CD4-positive, alpha-beta T cell treated with Interleukin-21 for 1 hour (primary cell): Measurements from ENCODE around the gene ERVK3-1.

Experiments
- DNase-seq: peaks from one replicate; pipeline ENCODE4 v3.0.0-alpha.2; 2020

The ERVK3-1 gene

DNA sequence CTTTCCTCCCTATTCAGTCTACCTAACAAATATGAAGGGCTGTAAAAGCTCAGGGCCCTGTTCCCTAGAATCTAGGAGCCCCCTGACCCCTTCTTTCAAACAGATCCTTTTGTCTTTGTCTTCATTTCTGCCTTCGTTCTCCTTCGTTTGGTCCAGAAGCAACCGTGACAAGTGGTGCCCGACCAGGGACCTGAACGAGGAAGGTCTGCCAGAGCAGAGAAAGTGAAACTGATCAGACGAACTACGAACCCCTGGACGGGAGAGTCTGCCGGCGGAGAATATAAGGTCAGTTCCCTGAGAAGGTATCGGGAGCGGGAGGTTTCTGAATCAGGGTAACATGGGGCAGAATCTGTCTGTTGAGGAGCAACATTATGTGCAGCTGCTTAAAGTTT, 751 bp downstream of the ERVK3-1 start:
- peak; percentile 24 for DNase-seq

DNA sequence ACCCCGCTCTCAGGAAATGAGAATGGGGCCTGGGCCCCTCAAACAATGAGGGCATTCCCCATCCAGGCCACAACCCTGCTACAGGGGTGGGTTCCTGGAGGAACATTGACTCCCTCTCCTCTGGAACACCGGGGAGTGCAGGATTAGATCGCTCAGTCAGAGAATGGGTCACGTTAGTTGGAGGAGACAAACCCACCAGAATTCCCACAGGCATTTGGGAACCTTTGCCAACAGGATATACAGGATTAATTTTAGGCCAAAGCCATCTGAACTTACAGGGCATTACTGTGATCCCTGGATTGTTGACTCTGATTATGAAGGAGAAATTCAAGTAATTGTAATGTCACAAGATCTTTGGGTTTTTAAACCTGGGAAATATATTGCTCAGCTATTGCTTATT, 2.6 kb downstream of the ERVK3-1 start:
- no peak for DNase-seq

DNA sequence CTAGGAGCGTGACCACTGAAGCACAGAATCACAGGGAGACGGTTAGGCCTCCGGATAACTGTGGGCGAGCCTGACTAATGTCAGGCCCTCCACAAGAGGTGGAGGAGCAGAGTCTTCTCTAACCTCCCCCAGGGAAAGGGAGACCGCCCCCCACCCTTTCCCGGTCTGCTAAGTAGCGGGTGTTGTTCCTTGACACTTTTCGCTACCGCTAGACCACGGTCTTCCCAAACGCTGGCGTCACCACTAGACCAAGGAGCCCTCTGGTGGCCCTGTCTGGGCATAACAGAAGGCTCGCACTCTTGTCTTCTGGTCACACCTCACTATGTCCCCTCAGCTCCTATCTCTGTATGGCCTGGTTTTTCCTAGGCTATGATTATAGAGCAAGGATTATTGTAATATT, 5.5 kb downstream of the ERVK3-1 start:
- peak; percentile 17 for DNase-seq

DNA sequence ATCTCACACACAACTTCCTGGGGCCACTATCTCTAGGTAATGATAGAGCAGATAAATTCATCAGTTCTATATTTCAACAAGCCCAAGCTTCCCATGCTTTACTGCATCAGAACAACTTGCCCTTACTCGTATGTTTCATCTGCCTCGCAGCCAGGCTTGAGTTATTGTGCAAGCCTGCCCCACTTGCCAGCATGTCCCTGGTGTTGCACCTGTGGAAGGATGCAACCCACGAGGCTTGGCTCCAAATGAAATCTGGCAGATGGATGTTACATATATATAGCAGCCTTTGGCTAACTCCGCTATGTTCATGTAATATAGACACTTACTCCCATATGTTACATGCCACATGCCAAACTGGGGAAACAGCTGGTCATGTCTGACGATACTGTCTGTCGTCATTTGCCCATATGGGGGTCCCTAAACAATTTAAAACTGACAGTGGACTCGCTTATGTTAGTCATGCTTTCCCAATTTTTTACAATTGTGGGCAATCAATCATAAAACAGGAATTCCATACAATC, 6.2 kb downstream of the ERVK3-1 start:
- DNase-seq = no peak

DNA sequence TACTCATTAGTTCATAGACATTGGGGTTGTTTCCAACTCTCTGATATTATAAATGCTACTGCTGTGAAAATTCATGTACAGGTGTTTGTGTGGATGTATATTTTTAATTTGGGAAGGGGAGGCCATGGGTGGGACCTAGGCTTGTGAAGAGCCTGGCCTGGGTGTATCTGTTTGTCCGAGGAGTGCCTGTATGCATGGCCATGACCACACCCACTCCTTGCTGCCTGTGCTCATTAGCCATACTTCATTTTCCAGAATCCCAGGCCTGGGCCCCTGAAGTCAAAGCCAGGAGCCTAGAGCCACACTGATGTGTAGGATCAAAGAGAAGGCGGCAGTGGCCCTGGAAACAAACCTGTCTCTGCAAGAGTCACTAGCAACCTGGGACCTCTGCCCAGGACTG, 10.4 kb downstream of the ERVK3-1 start:
- DNase-seq = no peak

DNA sequence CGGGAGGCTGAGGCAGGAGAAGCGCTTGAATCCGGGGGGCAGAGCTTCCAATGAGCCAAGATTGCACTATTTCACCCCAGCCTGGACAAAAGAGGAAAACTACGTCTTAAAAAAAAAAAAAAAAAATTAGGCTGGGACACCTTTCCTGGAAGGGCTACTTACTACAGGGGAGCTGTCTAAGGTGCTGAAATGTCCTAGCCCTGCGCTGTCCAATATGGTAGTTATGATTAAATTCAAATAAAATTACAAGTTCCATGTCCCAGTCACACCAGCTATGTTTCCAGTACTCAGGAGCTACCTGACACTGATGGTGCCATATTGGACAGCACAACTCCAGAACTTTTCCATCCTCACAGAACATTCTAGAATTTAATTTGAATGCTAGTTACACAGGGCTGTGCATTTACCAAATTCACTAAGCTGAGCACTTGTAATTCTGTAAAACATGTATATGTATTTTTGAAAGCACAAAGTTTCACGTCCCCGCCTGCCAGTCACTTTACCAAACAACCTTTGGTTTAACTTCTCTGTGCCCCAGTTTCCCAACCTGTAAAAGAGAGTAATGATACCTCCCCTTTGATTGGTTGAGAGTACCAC, 12.4 kb downstream of the ERVK3-1 start:
- DNase-seq = no peak

DNA sequence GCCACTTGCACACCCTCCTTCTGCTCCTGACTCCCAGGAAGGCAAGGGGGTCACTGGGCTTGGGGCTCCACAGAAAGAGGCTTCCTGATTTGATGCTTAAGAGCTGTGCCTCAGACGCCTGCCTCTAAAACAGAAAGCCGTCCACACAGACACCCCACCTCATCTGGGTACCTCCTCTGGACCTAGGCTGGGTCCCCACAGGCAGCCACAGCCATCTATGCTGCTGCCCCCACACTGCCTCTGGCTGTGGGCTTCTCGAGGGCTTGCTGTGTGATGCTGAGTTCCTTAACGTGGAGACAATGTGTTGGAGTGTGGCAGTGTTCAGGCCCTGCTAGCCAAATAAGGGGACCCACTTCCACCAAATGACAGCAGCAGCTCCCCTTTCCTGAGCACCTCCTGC, 13.1 kb downstream of the ERVK3-1 start:
- DNase-seq = no peak

DNA sequence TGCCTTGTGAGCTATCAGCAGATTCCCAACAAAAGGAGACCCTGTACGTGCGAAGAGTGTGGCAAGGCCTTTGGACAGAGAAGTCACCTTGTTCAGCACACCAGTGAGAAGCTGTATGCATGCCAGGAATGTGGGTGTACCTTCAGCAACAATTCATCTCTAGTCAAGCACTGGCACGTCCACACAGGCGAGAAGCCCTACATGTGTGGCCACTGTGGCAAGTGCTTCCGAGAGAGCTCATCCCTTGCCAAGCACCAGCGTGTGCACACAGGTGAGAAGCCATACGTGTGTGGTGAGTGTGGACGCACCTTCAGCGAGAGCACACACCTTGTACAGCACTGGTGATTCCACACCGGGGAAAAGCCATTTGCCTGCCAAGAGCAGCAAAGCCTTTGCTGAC, 14.1 kb downstream of the ERVK3-1 start:
- DNase-seq = no peak

DNA sequence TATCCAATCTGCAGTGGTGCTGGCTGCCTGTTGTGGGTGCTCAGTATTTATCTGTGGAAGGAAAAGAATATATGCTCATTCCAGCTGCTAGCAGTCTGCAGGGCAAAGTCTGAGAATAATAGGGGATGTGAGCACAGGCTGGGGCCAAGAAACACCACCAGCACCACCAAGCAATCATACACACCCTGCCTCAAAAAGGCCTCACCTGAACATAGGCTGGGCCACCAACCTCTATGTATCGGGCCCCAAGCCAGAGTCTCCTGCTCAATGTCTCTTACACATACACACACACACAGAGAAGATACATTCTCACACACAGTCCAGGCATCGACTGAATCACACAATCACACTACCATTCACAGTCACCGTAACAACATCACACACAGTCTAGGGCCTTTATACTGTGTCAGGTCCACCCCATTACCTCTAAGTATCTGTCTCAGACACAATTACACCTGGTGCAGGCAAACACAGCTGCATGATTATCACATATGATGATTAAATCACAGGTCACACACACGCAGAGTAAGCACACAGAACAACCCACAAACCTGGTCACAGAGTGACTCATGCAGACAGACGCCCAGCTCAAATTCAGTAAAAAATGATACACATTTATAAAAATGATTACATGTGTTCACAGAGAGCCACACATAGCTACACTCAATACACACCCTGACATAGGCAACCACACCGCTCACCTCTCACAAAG, 20.3 kb downstream of the ERVK3-1 start:
- no peak for DNase-seq

DNA sequence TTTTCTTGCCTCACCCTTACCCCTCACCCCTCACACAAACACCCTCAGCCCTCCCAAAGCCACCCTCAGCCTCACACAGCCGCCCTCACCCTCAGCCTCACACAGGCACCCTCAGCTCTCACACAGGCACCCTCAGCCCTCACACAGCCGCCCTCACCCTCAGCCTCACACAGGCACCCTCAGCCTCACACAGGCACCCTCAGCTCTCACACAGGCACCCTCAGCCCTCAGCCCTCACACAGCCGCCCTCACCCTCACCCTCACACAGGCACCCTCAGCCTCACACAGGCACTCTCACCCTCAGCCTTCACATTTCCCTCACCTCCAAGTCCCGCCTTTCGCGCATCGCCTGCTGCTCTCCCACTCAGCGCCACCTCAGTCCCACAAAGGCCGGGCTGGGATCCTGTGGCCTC, 21.3 kb downstream of the ERVK3-1 start:
- DNase-seq = no peak

DNA sequence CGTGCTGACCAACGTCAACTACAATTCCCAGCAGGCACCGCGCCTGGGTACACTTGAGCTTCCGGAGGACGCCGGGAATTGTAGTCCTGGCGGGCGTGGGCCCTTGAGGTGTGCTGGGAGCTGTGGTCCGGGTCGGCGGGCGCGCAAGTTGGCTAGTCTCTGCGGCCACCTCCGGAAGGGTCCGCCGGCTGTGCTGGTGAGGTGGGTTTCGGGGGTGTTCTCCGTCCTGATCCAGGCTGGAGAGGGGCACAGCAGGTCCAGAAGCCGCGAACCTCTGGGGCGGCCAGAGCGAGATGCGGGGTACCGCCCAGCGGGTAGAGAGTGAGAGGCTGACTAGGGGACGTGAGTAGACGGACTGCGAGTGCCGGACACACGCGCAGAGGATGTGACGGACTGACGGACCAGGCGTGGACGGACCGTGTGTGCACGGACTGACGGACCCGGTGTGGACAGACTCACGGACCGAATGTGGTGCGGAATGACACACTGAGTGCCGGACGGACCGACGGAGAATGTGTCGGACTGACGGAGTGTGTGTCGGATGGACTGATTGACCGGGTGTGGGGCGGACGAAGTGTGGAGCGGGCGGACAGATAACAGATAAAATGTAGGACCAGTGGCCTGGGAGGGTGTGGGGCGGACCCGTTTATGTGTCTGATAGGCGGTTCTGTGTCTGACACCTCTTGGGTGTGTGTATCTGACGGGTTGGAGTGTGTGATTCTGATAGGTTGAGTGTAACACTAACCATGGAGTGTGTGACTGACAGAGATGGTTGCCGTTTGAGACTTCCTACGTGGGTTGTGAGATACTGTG, 21.9 kb downstream of the ERVK3-1 start, which contains the start of gene ZSCAN22:
ZSCAN22 (plus strand) TSS at position 81 of the 813 bp plus-strand sequence. CDS start 7,809 bp downstream, outside the sequence.
- DNase-seq = peak; percentile 91

DNA sequence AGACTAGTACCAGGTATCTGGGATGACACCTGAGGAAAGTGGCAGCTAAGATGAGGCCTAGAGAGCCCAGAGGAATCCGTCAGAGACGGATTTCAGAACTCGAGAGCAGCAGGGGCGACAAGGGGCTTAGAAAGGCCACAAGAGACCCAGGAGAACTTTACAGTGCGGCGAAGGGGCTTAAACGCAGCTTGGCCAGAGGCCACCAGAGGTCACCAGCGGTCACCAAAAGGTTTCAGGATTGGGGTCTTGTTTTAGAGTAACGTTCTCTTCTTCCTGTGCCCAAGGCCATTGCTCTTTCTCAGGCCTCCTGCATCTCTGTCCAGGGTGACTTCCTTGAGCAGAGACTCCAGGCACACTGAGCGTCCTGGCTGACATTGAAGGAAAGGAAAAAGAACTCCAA, 23.8 kb downstream of the ERVK3-1 start:
- DNase-seq = peak; percentile 23

DNA sequence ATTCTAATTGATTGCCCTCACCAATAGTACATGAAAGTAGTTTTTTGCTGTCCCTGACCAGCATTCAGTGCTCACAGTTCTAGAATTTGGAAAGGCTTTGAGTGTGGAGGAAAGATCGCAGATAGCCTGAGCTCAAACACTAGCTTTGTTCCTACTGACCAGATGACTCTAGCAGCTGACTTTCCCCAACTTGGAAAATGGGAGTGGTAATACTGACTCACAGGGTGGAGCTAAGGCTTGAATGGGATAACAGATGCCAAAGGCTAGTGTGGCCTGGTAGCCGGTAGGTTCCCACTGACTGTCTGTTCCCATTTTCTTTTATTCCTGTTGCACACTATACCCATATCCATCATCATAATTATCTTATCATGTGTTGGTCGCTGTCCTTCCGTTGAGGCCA, 25.3 kb downstream of the ERVK3-1 start:
- no peak for DNase-seq

DNA sequence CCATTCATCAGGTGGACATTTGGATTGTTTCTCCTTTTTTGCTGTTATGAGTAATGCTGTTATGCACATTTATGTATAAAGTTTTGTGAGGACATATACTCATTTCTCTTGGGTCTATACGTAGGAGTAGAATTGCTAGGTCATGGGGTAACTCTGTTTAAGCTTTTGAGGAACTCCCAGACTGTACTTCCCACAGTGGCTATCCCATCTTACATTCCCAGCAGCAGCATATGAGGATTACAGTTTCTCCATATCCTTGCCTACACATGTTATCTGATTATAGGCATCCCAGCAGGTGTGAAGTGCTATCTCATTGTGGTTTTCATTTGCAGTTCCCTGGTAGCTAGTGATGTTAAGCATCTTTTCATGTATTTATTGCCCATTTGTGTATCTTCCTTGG, 27.5 kb downstream of the ERVK3-1 start:
- DNase-seq = no peak

DNA sequence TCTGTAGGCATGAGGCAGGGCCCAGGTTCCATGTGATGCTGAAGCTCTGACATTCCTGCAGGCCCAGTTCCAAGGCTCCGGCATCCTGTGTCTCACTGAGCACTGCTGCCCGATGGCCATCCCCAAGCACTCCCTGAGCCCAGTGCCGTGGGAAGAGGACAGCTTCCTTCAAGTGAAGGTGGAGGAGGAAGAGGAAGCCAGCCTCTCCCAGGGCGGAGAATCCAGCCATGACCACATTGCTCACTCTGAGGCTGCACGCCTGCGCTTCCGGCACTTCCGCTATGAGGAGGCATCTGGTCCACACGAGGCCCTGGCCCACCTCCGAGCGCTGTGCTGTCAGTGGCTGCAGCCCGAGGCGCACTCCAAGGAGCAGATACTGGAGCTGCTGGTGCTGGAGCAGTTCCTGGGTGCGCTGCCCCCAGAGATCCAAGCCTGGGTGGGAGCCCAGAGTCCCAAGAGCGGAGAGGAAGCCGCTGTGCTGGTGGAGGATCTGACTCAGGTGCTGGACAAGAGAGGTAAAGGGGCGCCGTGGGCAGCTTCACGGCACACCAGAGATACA, 29.6 kb downstream of the ERVK3-1 start:
- no peak for DNase-seq

DNA sequence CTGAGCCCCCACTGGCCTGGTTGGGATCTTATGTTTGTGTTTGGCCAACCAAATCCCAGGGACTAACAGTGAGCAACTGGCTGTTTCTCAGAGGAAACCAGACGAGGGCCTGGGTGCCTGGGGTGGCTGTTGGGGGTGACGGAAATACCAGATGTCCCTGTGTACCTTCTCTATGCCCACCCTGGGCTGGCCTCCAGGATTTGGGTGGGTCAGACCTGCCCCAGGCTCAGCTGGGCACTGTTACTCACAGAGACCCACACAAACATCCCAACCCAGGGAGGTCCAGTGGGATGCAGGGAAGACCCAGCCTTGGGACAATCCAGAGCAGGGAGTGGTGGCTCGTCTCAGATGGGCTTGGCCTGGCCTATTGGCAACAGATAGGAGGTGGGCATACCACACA, 30.5 kb downstream of the ERVK3-1 start:
- no peak for DNase-seq

DNA sequence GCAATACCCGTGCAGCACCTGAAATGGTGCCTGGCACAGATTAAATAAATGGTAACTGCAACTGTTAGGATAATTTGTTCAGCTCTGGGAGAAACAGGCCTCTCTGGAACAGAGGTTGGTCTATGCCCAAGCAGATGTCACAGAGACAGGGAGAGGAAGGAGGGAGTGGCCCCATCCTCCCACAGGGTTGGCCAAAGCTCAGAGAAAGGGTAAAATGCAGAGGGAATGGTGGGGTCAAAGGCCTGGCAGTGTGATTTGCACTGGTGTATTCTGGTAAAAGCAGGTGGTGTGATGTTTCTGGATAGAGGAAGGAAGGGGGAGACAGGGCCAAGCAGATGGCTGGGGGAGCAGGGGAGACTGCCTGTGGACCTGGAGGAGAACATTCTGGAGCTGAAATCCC, 31.0 kb downstream of the ERVK3-1 start:
- no peak for DNase-seq

DNA sequence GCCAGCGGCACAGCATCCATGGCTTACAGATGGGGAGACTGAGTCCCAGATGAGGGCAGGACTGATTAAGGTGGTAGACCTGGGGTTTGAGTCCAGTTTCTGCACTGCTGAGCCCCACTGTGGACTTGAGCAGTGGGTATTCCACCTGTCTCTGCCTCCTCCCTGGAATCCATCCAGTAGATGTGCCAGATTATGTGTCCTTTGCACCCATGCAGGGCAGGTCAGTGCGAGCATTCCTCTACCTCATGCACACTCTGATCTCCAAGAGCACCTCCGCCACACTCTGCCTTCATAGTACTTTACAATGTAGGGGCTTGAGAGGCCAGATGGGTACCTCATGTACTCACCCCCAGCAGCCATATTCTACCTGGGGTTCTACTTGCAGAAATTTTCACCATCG, 31.6 kb downstream of the ERVK3-1 start:
- DNase-seq = no peak

DNA sequence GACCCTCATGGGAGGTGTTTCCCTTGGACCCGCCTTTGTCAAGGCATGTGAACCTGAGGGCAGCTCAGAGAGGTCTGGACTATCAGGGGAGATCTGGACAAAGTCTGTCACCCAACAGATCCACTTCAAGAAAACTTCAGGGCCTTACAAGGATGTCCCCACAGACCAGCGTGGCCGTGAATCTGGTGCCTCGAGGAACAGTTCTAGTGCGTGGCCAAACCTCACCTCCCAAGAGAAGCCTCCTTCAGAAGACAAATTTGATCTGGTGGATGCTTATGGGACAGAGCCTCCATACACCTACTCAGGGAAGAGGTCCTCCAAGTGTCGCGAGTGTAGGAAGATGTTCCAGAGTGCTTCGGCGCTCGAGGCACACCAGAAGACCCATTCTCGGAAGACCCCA, 33.2 kb downstream of the ERVK3-1 start:
- DNase-seq = no peak

DNA sequence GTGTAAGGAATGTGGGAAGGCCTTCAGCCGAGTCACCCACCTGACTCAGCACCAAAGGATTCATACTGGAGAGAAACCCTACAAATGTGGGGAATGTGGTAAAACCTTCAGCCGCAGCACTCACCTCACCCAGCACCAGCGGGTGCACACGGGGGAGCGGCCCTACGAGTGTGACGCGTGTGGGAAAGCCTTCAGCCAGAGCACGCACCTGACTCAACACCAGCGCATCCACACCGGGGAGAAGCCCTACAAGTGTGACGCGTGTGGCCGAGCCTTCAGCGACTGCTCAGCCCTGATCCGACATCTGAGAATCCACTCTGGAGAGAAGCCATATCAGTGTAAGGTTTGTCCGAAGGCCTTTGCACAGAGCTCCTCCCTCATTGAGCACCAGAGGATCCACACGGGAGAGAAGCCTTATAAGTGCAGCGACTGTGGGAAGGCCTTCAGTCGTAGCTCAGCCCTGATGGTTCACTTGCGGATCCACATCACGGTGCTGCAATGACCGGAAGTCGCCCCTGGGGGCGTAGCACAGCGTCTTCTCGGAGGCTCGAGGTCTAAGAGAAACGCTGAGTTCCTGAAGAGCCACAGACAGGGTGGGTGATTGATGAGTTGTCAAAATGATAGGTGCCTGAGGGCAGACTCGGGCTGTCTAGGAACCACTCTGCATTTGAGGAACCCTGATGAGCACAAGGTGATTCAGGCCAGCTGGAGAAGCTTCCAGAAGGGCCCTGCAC, 33.8 kb downstream of the ERVK3-1 start:
- no peak for DNase-seq

DNA sequence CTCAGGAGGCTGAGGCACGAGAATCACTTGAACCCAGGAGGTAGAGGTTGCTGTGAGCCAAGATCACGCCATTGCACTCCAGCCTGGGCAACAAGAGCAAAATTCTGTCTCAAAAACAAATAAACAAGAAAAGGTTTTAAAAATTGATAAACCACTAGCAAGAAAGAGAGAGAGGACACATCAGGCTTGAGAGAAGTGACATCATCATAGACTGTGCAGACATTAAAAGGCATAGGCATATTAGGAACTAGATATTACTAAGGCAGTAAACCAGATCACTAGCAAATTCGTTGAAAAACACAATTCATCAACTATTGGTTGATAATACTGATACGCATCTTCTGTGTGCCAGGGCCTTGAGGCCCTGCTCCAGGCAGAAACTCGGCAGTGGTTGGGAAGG, 40.4 kb downstream of the ERVK3-1 start:
- DNase-seq = no peak
